GM12878 (cell line): ENCODE data around the gene TNFAIP3. TPM values are rescaled to one million over a fixed set of nuclear protein-coding genes. Genes with fewer than 3 reads are reported as not detected.
A peak's percentile ranks its signal among the peaks of the same experiment; 100 is the strongest.

Experiments used
- CBX3 ChIP-seq: fragments of 200-600 bp; sonication (generic); IDR thresholded peaks from 2 replicates; pipeline ENCODE4 v1.6.1; 2016; ENCODE audit warnings: low read depth, borderline replicate concordance
- CREB1 ChIP-seq: IDR thresholded peaks from 2 replicates; pipeline ENCODE4 v1.6.1; 2012; ENCODE audit warnings: low read depth, mild to moderate bottlenecking, inconsistent platforms
- FOXK2 ChIP-seq: fragments of 450-650 bp; IDR thresholded peaks from 2 replicates; pipeline ENCODE4 v1.6.1; 2017; ENCODE audit warnings: mild to moderate bottlenecking, moderate library complexity
- HCFC1 ChIP-seq: fragments of 150-350 bp; IDR thresholded peaks from 2 replicates; pipeline ENCODE4 v1.6.1; 2014; ENCODE audit warnings: low read length
- MYB ChIP-seq: fragments of 150-350 bp; IDR thresholded peaks from 2 replicates; pipeline ENCODE4 v1.6.1; 2014; ENCODE audit warnings: mild to moderate bottlenecking, low read depth, low read length, borderline replicate concordance
- NFIC ChIP-seq: IDR thresholded peaks from 2 replicates; pipeline ENCODE4 v1.6.1; 2012; ENCODE audit warnings: low read depth, mild to moderate bottlenecking, inconsistent platforms, low read length, moderate library complexity
- NFYA ChIP-seq: IDR thresholded peaks from 2 replicates; pipeline ENCODE4 v1.6.1; 2011; ENCODE audit warnings: low read depth, mild to moderate bottlenecking, low read length, improper control_type of control experiment, borderline replicate concordance
- NR2C1 ChIP-seq: fragments of 450-650 bp; IDR thresholded peaks from 2 replicates; pipeline ENCODE4 v1.6.1; 2017; ENCODE audit warnings: antibody characterized with exemption, mild to moderate bottlenecking, moderate library complexity
- PML ChIP-seq: IDR thresholded peaks from 2 replicates; pipeline ENCODE4 v1.6.1; 2012; ENCODE audit warnings: low read length, inconsistent platforms
- RAD21 ChIP-seq: IDR thresholded peaks from 2 replicates; pipeline ENCODE4 v1.6.1; 2011; ENCODE audit warnings: mild to moderate bottlenecking, low read depth, low read length, moderate library complexity; ENCODE audit not compliant: insufficient read depth
- SP1 ChIP-seq: IDR thresholded peaks from one replicate; pipeline ENCODE4 v1.6.1; 2011; ENCODE audit warnings: low read depth, low read length
- SPI1 ChIP-seq: IDR thresholded peaks from 2 replicates; pipeline ENCODE4 v1.6.1; 2011; ENCODE audit warnings: low read depth, mild to moderate bottlenecking, low read length, moderate library complexity, borderline replicate concordance; ENCODE audit not compliant: insufficient read depth
- polyA plus RNA-seq, 11 experiments: library from polyadenylated mRNA; depleted of rRNA in 4 of 11; unstranded in 6 of 11; stranded (reverse) in 5 of 11; fragments of >200 nt; fragmentation: Nextera tagmentation in 4 of 11; fragmentation: Illumina TruSeq in 1 of 11; extraction: Ambion mirVana in 4 of 11; extraction: Trizol in 1 of 11; gene quantifications; 1 replicate in 1 of 11; 2 replicates in 10 of 11; pipeline versions ENCODE4 v1.2.1 to v1.2.3, GENCODE V29; 2011 to 2016; ENCODE audit warnings: inconsistent platforms in 2 of 11, missing spikeins in 2 of 11, low read depth in 1 of 11
- total RNA-seq, 4 experiments: library from RNA; depleted of rRNA in 3 of 4; stranded (reverse); fragments of >200 nt in 3 of 4; fragmentation: Illumina TruSeq in 1 of 4; extraction: Trizol in 1 of 4; gene quantifications; 2 replicates each; pipeline versions ENCODE4 v1.2.1 to v1.2.3, GENCODE V29; 2013 to 2021
- TF ChIP-seq, protein P1 (sequence below): fragments of 450-650 bp; IDR thresholded peaks from 2 replicates; pipeline ENCODE4 v1.6.1; 2018; ENCODE audit warnings: borderline replicate concordance, mild to moderate bottlenecking; ENCODE audit not compliant: partially characterized antibody
- TF ChIP-seq, protein P2 (sequence below): fragments of 450-650 bp; IDR thresholded peaks from 2 replicates; pipeline ENCODE4 v1.6.1; 2017; ENCODE audit warnings: mild to moderate bottlenecking, moderate library complexity
- TF ChIP-seq, protein P3 (sequence below): fragments of 450-650 bp; IDR thresholded peaks from 2 replicates; pipeline ENCODE4 v1.6.1; 2016; ENCODE audit warnings: mild to moderate bottlenecking, moderate library complexity, borderline replicate concordance

Gene TNFAIP3
- total and polyA plus RNA-seq, 10 of the 15 experiments (the other 5 are each of a cell fraction or from before 2014, with no cell fraction given), result 18.0 to 350 (median 127) TPM

DNA sequence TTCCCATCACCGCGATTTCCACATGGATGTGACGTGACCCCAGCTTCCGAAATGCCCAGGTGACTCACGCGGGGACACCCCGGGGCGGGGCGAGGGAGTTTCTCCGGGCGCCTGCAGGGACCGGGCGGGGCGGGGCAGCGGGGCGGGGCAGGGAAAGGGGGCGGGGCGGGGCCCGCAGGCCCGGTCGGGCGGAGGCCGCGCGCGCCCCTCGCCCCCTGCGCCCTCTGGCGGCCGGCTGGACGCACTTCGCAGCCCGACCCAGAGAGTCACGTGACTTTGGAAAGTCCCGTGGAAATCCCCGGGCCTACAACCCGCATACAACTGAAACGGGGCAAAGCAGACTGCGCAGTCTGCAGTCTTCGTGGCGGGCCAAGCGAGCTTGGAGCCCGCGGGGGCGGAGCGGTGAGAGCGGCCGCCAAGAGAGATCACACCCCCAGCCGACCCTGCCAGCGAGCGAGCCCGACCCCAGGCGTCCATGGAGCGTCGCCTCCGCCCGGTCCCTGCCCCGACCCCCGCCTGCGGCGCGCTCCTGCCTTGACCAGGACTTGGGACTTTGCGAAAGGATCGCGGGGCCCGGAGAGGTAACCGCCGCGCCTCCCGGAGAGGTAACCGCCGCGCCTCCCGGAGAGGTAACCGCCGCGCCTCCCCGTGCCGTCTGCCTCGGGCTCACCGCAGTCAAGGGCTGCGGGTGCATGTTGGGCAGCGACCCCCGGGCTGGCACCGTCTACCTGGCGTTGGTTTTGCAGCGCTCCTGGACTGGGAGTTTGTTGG lies at the start of gene TNFAIP3 (continued):
- TF ChIP-seq, protein P1, sequence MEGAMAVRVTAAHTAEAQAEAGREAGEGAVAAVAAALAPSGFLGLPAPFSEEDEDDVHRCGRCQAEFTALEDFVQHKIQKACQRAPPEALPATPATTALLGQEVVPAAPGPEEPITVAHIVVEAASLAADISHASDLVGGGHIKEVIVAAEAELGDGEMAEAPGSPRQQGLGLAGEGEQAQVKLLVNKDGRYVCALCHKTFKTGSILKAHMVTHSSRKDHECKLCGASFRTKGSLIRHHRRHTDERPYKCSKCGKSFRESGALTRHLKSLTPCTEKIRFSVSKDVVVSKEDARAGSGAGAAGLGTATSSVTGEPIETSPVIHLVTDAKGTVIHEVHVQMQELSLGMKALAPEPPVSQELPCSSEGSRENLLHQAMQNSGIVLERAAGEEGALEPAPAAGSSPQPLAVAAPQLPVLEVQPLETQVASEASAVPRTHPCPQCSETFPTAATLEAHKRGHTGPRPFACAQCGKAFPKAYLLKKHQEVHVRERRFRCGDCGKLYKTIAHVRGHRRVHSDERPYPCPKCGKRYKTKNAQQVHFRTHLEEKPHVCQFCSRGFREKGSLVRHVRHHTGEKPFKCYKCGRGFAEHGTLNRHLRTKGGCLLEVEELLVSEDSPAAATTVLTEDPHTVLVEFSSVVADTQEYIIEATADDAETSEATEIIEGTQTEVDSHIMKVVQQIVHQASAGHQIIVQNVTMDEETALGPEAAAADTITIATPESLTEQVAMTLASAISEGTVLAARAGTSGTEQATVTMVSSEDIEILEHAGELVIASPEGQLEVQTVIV, result no peak
- TF ChIP-seq, protein P2, sequence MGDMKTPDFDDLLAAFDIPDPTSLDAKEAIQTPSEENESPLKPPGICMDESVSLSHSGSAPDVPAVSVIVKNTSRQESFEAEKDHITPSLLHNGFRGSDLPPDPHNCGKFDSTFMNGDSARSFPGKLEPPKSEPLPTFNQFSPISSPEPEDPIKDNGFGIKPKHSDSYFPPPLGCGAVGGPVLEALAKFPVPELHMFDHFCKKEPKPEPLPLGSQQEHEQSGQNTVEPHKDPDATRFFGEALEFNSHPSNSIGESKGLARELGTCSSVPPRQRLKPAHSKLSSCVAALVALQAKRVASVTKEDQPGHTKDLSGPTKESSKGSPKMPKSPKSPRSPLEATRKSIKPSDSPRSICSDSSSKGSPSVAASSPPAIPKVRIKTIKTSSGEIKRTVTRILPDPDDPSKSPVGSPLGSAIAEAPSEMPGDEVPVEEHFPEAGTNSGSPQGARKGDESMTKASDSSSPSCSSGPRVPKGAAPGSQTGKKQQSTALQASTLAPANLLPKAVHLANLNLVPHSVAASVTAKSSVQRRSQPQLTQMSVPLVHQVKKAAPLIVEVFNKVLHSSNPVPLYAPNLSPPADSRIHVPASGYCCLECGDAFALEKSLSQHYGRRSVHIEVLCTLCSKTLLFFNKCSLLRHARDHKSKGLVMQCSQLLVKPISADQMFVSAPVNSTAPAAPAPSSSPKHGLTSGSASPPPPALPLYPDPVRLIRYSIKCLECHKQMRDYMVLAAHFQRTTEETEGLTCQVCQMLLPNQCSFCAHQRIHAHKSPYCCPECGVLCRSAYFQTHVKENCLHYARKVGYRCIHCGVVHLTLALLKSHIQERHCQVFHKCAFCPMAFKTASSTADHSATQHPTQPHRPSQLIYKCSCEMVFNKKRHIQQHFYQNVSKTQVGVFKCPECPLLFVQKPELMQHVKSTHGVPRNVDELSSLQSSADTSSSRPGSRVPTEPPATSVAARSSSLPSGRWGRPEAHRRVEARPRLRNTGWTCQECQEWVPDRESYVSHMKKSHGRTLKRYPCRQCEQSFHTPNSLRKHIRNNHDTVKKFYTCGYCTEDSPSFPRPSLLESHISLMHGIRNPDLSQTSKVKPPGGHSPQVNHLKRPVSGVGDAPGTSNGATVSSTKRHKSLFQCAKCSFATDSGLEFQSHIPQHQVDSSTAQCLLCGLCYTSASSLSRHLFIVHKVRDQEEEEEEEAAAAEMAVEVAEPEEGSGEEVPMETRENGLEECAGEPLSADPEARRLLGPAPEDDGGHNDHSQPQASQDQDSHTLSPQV, result peak; percentile 80
- TF ChIP-seq HCFC1, result peak; percentile 26
- TF ChIP-seq CREB1, result peak; percentile 87
- TF ChIP-seq PML, result no peak; the same call in 1 of the 2 replicates
- no peak for TF ChIP-seq NFYA
- TF ChIP-seq FOXK2, result no peak
- TF ChIP-seq, protein P3, sequence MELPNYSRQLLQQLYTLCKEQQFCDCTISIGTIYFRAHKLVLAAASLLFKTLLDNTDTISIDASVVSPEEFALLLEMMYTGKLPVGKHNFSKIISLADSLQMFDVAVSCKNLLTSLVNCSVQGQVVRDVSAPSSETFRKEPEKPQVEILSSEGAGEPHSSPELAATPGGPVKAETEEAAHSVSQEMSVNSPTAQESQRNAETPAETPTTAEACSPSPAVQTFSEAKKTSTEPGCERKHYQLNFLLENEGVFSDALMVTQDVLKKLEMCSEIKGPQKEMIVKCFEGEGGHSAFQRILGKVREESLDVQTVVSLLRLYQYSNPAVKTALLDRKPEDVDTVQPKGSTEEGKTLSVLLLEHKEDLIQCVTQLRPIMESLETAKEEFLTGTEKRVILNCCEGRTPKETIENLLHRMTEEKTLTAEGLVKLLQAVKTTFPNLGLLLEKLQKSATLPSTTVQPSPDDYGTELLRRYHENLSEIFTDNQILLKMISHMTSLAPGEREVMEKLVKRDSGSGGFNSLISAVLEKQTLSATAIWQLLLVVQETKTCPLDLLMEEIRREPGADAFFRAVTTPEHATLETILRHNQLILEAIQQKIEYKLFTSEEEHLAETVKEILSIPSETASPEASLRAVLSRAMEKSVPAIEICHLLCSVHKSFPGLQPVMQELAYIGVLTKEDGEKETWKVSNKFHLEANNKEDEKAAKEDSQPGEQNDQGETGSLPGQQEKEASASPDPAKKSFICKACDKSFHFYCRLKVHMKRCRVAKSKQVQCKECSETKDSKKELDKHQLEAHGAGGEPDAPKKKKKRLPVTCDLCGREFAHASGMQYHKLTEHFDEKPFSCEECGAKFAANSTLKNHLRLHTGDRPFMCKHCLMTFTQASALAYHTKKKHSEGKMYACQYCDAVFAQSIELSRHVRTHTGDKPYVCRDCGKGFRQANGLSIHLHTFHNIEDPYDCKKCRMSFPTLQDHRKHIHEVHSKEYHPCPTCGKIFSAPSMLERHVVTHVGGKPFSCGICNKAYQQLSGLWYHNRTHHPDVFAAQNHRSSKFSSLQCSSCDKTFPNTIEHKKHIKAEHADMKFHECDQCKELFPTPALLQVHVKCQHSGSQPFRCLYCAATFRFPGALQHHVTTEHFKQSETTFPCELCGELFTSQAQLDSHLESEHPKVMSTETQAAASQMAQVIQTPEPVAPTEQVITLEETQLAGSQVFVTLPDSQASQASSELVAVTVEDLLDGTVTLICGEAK, result no peak
- peak; percentile 73 for TF ChIP-seq RAD21
- TF ChIP-seq SP1, result peak; percentile 78
- TF ChIP-seq NFIC, result no peak; the same call in 1 of the 2 replicates
- TF ChIP-seq SPI1, result no peak
- TF ChIP-seq NR2C1, result no peak
- no peak for TF ChIP-seq CBX3
- TF ChIP-seq MYB, result no peak
